Hepatocyte (in vitro differentiated cells): ENCODE measurements around the gene C3orf49.

Experiments used
- CTCF ChIP-seq: fragments of 200-600 bp; sonication (generic); IDR thresholded peaks from 2 replicates; pipeline ENCODE4 v1.5.1; 2016; ENCODE audit warnings: antibody characterized with exemption, mild to moderate bottlenecking; ENCODE audit not compliant: poor library complexity
- EZH2 ChIP-seq: fragments of 200-600 bp; sonication (generic); IDR thresholded peaks from 2 replicates; pipeline ENCODE4 v1.6.1; 2016; ENCODE audit warnings: antibody characterized with exemption, mild to moderate bottlenecking, borderline replicate concordance

- TF ChIP-seq CTCF (no peak), EZH2 (no peak)
Measured at GRCh38 chr3:63892773-63893352, 73.8 kb downstream of the C3orf49 start.
